ENCODE measurements around the gene ZNF383. TPM values are rescaled to one million over a fixed set of nuclear protein-coding genes. Genes with fewer than 3 reads are reported as not detected.

Gene ZNF383
- total RNA-seq = 5.5 and 6.0 TPM in 2 replicates

GRCh38 chr19:37217775-37218591, at the start of gene ZNF383:
Gene ZNF383, plus strand, starts transcription at chr19:37218214. Its CDS starts 12,240 bp downstream, at chr19:37230454.

GRCh38 chr19:37172368-37173366, 45.3 kb upstream of the ZNF383 start, which contains the start of gene ZNF585A:
Gene ZNF585A, minus strand, starts transcription at chr19:37172695. Its CDS starts 2,785 bp downstream, at chr19:37169910.

Other genes starting within 250 kb of the ZNF383 start
- 6.4 and 8.7 TPM in 2 replicates for gene ZNF420, start 139.8 kb upstream of the ZNF383 start, total RNA-seq
- gene ZNF585A, start 45.5 kb upstream of the ZNF383 start, total RNA-seq = 8.2 and 8.7 TPM in 2 replicates
- gene ZNF585B, start 7.7 kb upstream of the ZNF383 start, total RNA-seq = 17.0 and 20.3 TPM in 2 replicates
- gene ZNF527, start 152.9 kb downstream of the ZNF383 start, total RNA-seq = 4.1 TPM in 2 replicates
- gene ZNF569, start 249.2 kb downstream of the ZNF383 start, total RNA-seq = 5.9 and 7.1 TPM in 2 replicates

Measured in smooth muscle cell of bladder (primary cell).